ENCODE data around the gene SNX3.
"Not testable (repeated sequence)": the region's sequence is repeated elsewhere in the genome, so short reads cannot be mapped to it uniquely, and the experiment has no call there.

- TF ChIP-seq CTCF, POLR2A (IDR thresholded peaks at IDR 0.05): not testable (repeated sequence)
Observed at GRCh38 chr6:108269955-108270354, 9.1 kb upstream of the SNX3 start.

Measured in esophagus squamous epithelium (tissue), 4 donors.